GM23338 (cell line): ENCODE measurements around the gene RIPK1. TPM values are rescaled to one million over a fixed set of nuclear protein-coding genes. Genes with fewer than 3 reads are reported as not detected.

Source experiments
- ATAC-seq: fragments of 200-7000 bp; cut with Tn5 transposase; 3 replicates; pipeline ENCODE4 v1.9.1; 2020
- DNase-seq: peaks from one replicate; pipeline ENCODE4 v3.0.0-alpha.2; 2015; ENCODE audit warnings: low spot score
- H2AFZ ChIP-seq: fragments of 200-600 bp; sonication (generic); 2 replicates; pipeline ENCODE4 v1.8.0; 2016; ENCODE audit warnings: antibody characterized with exemption, mild to moderate bottlenecking, moderate library complexity
- H3F3A ChIP-seq: fragments of 200-600 bp; sonication (generic); replicated peaks from 2 replicates; pipeline ENCODE4 v1.8.0; 2017; ENCODE audit warnings: antibody characterized with exemption, mixed run types, low read depth
- H3K27ac ChIP-seq: fragments of 200-600 bp; sonication (generic); 2 replicates; pipeline ENCODE4 v1.6.1; 2016; ENCODE audit warnings: low read depth
- H3K27me3 ChIP-seq: fragments of 200-600 bp; sonication (generic); 2 replicates; pipeline ENCODE4 v1.8.0; 2016; ENCODE audit warnings: mild to moderate bottlenecking, mixed run types, moderate library complexity; ENCODE audit not compliant: insufficient read depth
- H3K36me3 ChIP-seq: fragments of 200-600 bp; sonication (generic); 2 replicates; pipeline ENCODE4 v1.8.0; 2016; ENCODE audit warnings: mild to moderate bottlenecking; ENCODE audit not compliant: insufficient read depth
- H3K4me1 ChIP-seq: fragments of 200-600 bp; sonication (generic); 2 replicates; pipeline ENCODE4 v1.8.0; 2016; ENCODE audit warnings: mild to moderate bottlenecking, moderate library complexity; ENCODE audit not compliant: insufficient read depth
- H3K4me2 ChIP-seq: fragments of 200-600 bp; sonication (generic); 2 replicates; pipeline ENCODE4 v1.7.1; 2017; ENCODE audit warnings: mixed run types
- H3K4me3 ChIP-seq: fragments of 200-600 bp; sonication (generic); 2 replicates; pipeline ENCODE4 v1.6.1; 2016; ENCODE audit warnings: mixed run types
- H3K79me2 ChIP-seq: fragments of 200-600 bp; sonication (generic); replicated peaks from 2 replicates; pipeline ENCODE4 v1.8.0; 2017; ENCODE audit warnings: mild to moderate bottlenecking; ENCODE audit not compliant: insufficient read depth
- H3K9me2 ChIP-seq: fragments of 200-600 bp; sonication (generic); 2 replicates; pipeline ENCODE4 v1.8.0; 2017; ENCODE audit not compliant: insufficient read depth
- H4K20me1 ChIP-seq: fragments of 200-600 bp; sonication (generic); replicated peaks from 2 replicates; pipeline ENCODE4 v1.8.0; 2017; ENCODE audit warnings: mild to moderate bottlenecking; ENCODE audit not compliant: insufficient read depth
- H3K27ac Mint-ChIP-seq: 2 replicates; pipeline ENCODE4 v1.8.0; 2020; ENCODE audit warnings: inconsistent platforms, mild to moderate bottlenecking, moderate library complexity, mixed read lengths
- H3K27me3 Mint-ChIP-seq: 3 replicates; pipeline ENCODE4 v1.8.0; 2022; ENCODE audit warnings: low read depth, mild to moderate bottlenecking, moderate library complexity, mixed read lengths, inconsistent platforms; ENCODE audit not compliant: insufficient read depth, poor library complexity
- H3K36me3 Mint-ChIP-seq: 3 replicates; pipeline ENCODE4 v1.8.0; 2021; ENCODE audit warnings: low read depth, mild to moderate bottlenecking, inconsistent platforms, moderate library complexity, mixed read lengths
- H3K4me1 Mint-ChIP-seq: 3 replicates; pipeline ENCODE4 v1.8.0; 2020; ENCODE audit warnings: mild to moderate bottlenecking, inconsistent platforms, mixed read lengths
- H3K4me3 Mint-ChIP-seq: 3 replicates; pipeline ENCODE4 v1.8.0; 2021; ENCODE audit warnings: moderate library complexity, mild to moderate bottlenecking, inconsistent platforms, mixed read lengths
- H3K9me3 Mint-ChIP-seq: 3 replicates; pipeline ENCODE4 v1.8.0; 2020; ENCODE audit warnings: moderate library complexity, mild to moderate bottlenecking, inconsistent platforms, mixed read lengths
- CTCF ChIP-seq, 2 experiments: fragments of 200-600 bp in 1 of 2; sonication (generic) in 1 of 2; conservative IDR thresholded peaks; 2 replicates each; pipeline versions ENCODE4 v1.5.1 to v1.6.1; 2016 to 2017; ENCODE audit warnings: antibody characterized with exemption in 2 of 2, low read depth in 2 of 2, mild to moderate bottlenecking in 2 of 2, moderate library complexity in 1 of 2
- ETS1 ChIP-seq: IDR thresholded peaks from 2 replicates; pipeline ENCODE4 v1.6.1; 2016; ENCODE audit warnings: antibody characterized with exemption
- EZH2phosphoT487 ChIP-seq: fragments of 200-600 bp; sonication (generic); IDR thresholded peaks from one replicate; pipeline ENCODE4 v1.8.1; 2018; ENCODE audit warnings: antibody characterized with exemption; ENCODE audit not compliant: unreplicated experiment
- NANOG ChIP-seq: IDR thresholded peaks from 2 replicates; pipeline ENCODE4 v1.6.1; 2016; ENCODE audit warnings: antibody characterized with exemption, borderline replicate concordance
- POLR2AphosphoS5 ChIP-seq: IDR thresholded peaks from 2 replicates; pipeline ENCODE4 v1.6.1; 2016; ENCODE audit warnings: antibody characterized with exemption, low read depth
- STAT1 ChIP-seq: IDR thresholded peaks from one replicate; pipeline ENCODE4 v1.6.1; 2016; ENCODE audit warnings: antibody characterized with exemption; ENCODE audit not compliant: unreplicated experiment
- ZNF331 ChIP-seq: fragments of 250-450 bp; sonication (Bioruptor Pico); IDR thresholded peaks from 2 replicates; pipeline ENCODE4 v1.5.0; 2020; ENCODE audit warnings: low read depth, mild to moderate bottlenecking, moderate library complexity
- long read RNA-seq: library from polyadenylated mRNA; unstranded; transcript quantifications from one replicate; pipeline ENCODE4 v2.0.0, GENCODE V29; 2020; ENCODE audit not compliant: unreplicated experiment
- polyA plus RNA-seq: library from polyadenylated mRNA; unstranded; fragments of >200 nt; fragmentation: Nextera tagmentation; extraction: Ambion mirVana; gene quantifications from 2 replicates; pipeline ENCODE4 v1.2.1, GENCODE V29; 2016
- total RNA-seq: library from RNA; depleted of rRNA; stranded (reverse); fragments of >200 nt; shearing (Covaris generic); gene quantifications from 2 replicates; pipeline ENCODE4 v1.2.3, GENCODE V29; 2014; rRNA removed

The RIPK1 gene
- total RNA-seq (16.7 and 19.4 TPM in 2 replicates), polyA plus RNA-seq (4.9 and 5.7 TPM in 2 replicates)
- long read RNA-seq: 0 reads

- 0 out of 2 replicates have a peak, but pooled peaks cover 3% of the 10 kb centered on the region for H4K20me1 ChIP-seq
- peak within 1 kb of the TSS; percentile 91 for H3K4me2 ChIP-seq
- H3K9me2 ChIP-seq: no peaks in the 10 kb centered on the region
- peaks cover 45% of the 10 kb centered on the region for H3K36me3 Mint-ChIP-seq
- H3K4me3 ChIP-seq: peak within 1 kb of the TSS; percentile 93
- H3K27ac Mint-ChIP-seq: peak within 1 kb of the TSS; percentile 92
- TF ChIP-seq EZH2phosphoT487 (no peak), POLR2AphosphoS5 (peak; percentile 59), CTCF (conservative IDR thresholded peaks at IDR 0.05; ENCODE audit: low read depth in 2 of 2) (peak; percentile 16 to 62; a peak in 2 of 4 replicates), ETS1 (peak; percentile 65), ZNF331 (CRISPR knock-in tag) (no peak)
- peak; percentile 89 for DNase-seq
- peaks cover 33% of the 10 kb centered on the region for H3K9me3 Mint-ChIP-seq
- H3K27me3 ChIP-seq: no peaks in the 10 kb centered on the region
- H3K4me1 ChIP-seq: peaks cover 37% of the 10 kb centered on the region
- peak within 1 kb of the TSS; percentile 88 for H3K4me3 Mint-ChIP-seq
- H2AFZ ChIP-seq: no peak within 1 kb of the TSS
- peak within 1 kb of the TSS; percentile 99 for H3K27ac ChIP-seq
- peaks cover 57% of the 10 kb centered on the region for H3K79me2 ChIP-seq
- peaks cover 40% of the 10 kb centered on the region for H3K27me3 Mint-ChIP-seq
- H3K4me1 Mint-ChIP-seq: peaks cover 41% of the 10 kb centered on the region
- no peaks in the 10 kb centered on the region for H3K36me3 ChIP-seq
- ATAC-seq: peak; percentile 74
- peaks cover 12% of the 10 kb centered on the region for H3F3A ChIP-seq
These were observed at the start of gene RIPK1 for GRCh38 chr6:3068329-3069214. Gene RIPK1 (plus strand): TSS chr6:3068494. CDS start chr6:3076824, 8,330 bp downstream.

GRCh38 chr6:3019065-3019464 lies 49.2 kb upstream of the RIPK1 start:
- peaks cover 24% of the 10 kb centered on the region for H3K36me3 ChIP-seq
- Mint-ChIP-seq H3K36me3 (peaks cover 94% of the 10 kb centered on the region), H3K9me3 (peaks cover 16% of the 10 kb centered on the region; the same call in 2 of the 3 replicates), H3K4me3 (no peak overlapping the region), H3K4me1 (peaks cover 15% of the 10 kb centered on the region), H3K27ac (no peak overlapping the region), H3K27me3 (peaks cover 11% of the 10 kb centered on the region)
- no peaks in the 10 kb centered on the region for H3K27me3 ChIP-seq
- no peak overlapping the region for H3K4me2 ChIP-seq
- H2AFZ ChIP-seq: no peak overlapping the region
- no peak for DNase-seq
- TF ChIP-seq ETS1 (no peak), NANOG (no peak), STAT1 (no peak), EZH2phosphoT487 (no peak), ZNF331 (CRISPR knock-in tag) (no peak)
- no peak overlapping the region for H3K27ac ChIP-seq
- peaks cover 19% of the 10 kb centered on the region for H3K4me1 ChIP-seq
- peaks cover 18% of the 10 kb centered on the region for H3F3A ChIP-seq
- no peaks in the 10 kb centered on the region for H3K79me2 ChIP-seq
- H3K4me3 ChIP-seq: no peak overlapping the region
- ATAC-seq: no peak
- H3K9me2 ChIP-seq: no peaks in the 10 kb centered on the region
- 0 out of 2 replicates have a peak, but pooled peaks cover 4% of the 10 kb centered on the region for H4K20me1 ChIP-seq
